8988T (cell line): ENCODE data around the gene PSKH1.
"Not testable (repeated sequence)": the region's sequence is repeated elsewhere in the genome, so short reads cannot be mapped to it uniquely, and the experiment has no call there.

Experiments used
- DNase-seq: peaks from one replicate; pipeline ENCODE4 v3.0.0; 2011

The PSKH1 gene

GRCh38 chr16:67927131-67927941 lies 34.3 kb downstream of the PSKH1 start:
- no peak for DNase-seq

DNA sequence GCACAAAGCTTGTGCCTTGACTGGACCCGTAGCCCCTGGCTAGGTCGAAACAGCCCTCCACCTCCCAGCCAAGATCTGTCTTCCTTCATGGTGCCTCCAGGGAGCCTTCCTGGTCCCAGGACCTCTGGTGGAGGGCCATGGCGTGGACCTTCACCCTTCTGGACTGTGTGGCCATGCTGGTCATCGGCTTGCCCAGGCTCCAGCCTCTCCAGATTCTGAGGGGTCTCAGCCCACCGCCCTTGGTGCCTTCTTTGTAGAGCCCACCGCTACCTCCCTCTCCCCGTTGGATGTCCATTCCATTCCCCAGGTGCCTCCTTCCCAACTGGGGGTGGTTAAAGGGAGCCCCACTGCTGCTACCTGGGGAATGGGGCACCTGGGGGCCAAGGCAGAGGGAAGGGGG lies 35.1 kb downstream of the PSKH1 start:
- DNase-seq = no peak

- DNase-seq = peak; percentile 95
Observed at GRCh38 chr16:67928561-67929364, 35.7 kb downstream of the PSKH1 start.

DNA sequence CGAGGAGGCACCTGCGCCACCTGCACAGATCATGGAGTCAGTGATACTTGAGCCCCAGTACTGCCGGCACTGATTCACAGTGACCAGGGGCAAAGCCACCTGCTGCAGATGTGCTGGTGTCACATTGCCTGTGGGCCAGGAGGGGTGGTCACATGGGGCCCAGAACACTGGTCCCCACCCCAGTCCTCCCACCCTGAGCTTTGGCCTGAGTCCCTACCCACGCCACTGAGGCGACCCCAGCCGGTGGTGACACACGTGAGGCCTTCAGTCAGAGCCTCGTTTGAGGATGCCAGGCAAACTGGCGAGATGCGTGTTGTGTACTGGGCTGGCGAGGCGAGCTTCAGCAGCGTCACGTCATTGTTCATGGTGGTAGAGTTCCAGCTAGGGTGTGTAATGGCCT lies 37.1 kb downstream of the PSKH1 start:
- no peak for DNase-seq

GRCh38 chr16:67930678-67931211 lies 37.7 kb downstream of the PSKH1 start:
- DNase-seq = no peak

- DNase-seq = no peak
Observed at GRCh38 chr16:67931712-67932461, 38.8 kb downstream of the PSKH1 start, which contains the start of gene CTRL. Gene CTRL, minus strand, starts transcription at chr16:67931862. Its CDS starts 10 bp downstream, at chr16:67931852.

DNA sequence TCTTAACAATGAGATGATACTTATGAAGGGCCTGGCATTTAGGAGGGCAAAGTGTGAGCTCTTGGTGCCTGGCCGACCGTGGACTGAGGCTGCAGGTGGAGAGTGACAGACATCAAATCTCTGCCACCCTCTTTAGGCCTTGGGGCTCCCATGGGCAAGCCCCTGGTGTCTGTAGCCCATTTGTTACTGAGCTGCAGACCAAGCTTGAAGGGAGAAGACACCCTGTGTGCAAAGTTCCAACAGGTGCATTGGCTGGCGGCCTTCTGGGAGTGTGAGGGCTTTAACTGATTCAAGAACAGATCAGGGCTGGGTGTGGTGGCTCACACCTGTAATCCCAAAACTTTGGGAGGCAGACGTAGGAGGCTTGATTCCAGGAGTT lies 39.4 kb downstream of the PSKH1 start:
- no peak for DNase-seq

GRCh38 chr16:67933805-67934204 lies 40.8 kb downstream of the PSKH1 start:
- no peak for DNase-seq

- DNase-seq = no peak
Observed at GRCh38 chr16:67934306-67935100, 41.4 kb downstream of the PSKH1 start.

- no peak for DNase-seq
Observed at GRCh38 chr16:67935101-67935401, 42.0 kb downstream of the PSKH1 start.

GRCh38 chr16:67935402-67936123 lies 42.5 kb downstream of the PSKH1 start:
- DNase-seq = peak; percentile 100

DNA sequence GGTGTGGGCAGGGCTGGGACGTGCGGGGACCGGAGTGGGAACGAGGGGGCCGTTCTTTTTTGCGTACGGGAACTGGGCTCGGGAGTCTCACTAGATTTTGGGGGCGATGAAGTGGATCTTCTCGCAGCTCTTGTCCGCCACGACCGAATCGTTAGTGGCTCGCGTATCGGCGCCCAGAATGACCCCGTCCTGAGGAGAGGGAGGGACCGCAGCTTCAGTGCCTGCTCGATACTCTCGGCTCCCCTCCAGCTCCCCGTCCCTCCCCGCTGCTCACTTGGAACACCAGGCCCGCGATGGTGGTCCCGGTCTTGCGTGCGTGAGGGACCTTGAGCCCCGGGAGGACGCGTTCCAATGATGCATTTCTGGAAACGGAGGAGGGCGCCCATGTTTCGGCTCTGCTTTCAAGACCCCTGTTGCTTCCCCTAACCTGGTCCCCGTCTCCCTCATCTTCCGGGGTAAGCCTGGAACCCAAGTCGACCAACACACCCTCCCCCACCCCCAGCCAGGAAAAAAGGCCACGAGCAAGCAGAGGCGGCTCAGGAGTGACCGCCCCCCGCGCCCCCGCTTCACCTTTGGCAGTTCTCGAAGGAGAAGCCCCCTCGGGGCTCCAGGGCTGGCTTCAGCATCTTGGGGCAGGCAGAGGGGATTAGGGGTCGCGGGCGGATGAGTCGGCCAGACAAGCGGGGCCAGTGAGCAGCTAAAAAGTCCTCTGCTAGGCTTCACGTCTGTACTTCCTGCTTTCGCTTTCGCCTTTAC lies 43.2 kb downstream of the PSKH1 start, which contains the start of gene PSMB10:
TSS of gene PSMB10 (minus strand) at position 727 of the 756 bp plus-strand sequence. CDS start at position 626, 101 bp downstream.
- DNase-seq = no peak

GRCh38 chr16:67936880-67937605 lies 44.0 kb downstream of the PSKH1 start:
- no peak for DNase-seq

- not testable (repeated sequence) for DNase-seq
Observed at GRCh38 chr16:67937713-67938112, 44.7 kb downstream of the PSKH1 start.

- DNase-seq = no peak
Observed at GRCh38 chr16:67939507-67940445, 46.7 kb downstream of the PSKH1 start.

- DNase-seq = no peak
Observed at GRCh38 chr16:67940446-67941089, 47.5 kb downstream of the PSKH1 start.

DNA sequence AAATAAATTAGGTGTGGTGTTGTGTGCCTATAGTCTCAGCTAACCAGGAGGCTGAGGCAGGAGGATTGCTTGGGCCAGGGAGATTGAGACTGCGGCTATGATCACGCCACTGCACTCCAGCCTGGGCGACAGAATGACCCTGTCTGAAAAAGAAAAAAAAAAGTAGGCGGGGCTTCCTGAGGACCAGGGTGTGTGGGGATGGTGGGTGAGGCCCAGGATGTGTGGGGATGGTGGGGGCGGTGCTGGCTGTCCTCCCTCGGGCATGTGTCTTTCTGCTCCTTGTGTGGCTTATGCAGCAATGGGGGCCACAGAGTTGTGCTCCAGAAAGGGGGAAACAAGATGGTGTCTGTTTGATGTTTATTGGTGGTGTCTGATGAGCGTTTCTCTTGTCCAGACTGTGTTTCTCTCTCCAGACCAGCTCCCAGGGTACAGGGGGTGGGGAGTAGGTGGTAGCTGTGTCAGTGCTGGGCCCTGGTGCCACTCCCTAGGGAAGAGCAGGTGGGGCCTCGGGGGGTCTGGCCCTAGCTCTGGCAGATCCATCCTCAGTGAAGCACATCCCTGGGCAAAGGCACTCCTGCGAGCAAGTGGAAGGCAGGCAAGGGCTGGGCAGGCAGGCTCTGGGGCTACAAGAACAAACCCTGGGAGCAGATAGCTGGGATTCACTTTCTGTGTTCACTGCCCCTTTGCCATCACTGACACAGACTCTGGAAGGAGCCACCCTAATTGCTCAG lies 48.6 kb downstream of the PSKH1 start:
- no peak for DNase-seq

GRCh38 chr16:67942200-67942509 lies 49.1 kb downstream of the PSKH1 start:
- peak; percentile 79 for DNase-seq
